K562 (cell line): ENCODE data around the gene TAF3. TPM values are rescaled to one million over a fixed set of nuclear protein-coding genes. Genes with fewer than 3 reads are reported as not detected.
A peak's percentile ranks its signal among the peaks of the same experiment; 100 is the strongest.

Experiments
- CBFB ChIP-seq: sonication (generic); formaldehyde crosslinking; IDR thresholded peaks from 2 replicates; pipeline ENCODE4 v1.4.0; 2020; ENCODE audit warnings: mild to moderate bottlenecking, missing genetic modification reagents
- CEBPG ChIP-seq, 3 experiments: fragments of 200-800 bp in 1 of 3; sonication (Bioruptor generic) in 1 of 3; sonication (generic) in 1 of 3; formaldehyde crosslinking in 1 of 3; IDR thresholded peaks in 2 of 3; conservative IDR thresholded peaks in 1 of 3; 2 replicates each; pipeline versions ENCODE4 v1.6.1 to v1.8.0; 2016 to 2022; ENCODE audit warnings: missing compliant biosample characterization in 2 of 3, missing genetic modification characterization in 2 of 3, mild to moderate bottlenecking in 1 of 3, missing genetic modification reagents in 1 of 3
- CSDE1 ChIP-seq, 2 experiments: fragments of 450-650 bp; IDR thresholded peaks; 2 replicates each; pipeline ENCODE4 v1.6.1; 2016; ENCODE audit warnings: mild to moderate bottlenecking in 1 of 2
- ETV6 ChIP-seq, 3 experiments: fragments of 150-350 bp in 1 of 3; sonication (generic) in 1 of 3; formaldehyde crosslinking in 1 of 3; IDR thresholded peaks; 2 replicates each; pipeline versions ENCODE4 v1.6.1 to v1.8.0; 2014 to 2022; ENCODE audit warnings: borderline replicate concordance in 2 of 3, low read depth in 2 of 3, antibody characterized with exemption in 1 of 3, low read length in 1 of 3, mild to moderate bottlenecking in 1 of 3, missing genetic modification reagents in 1 of 3
- GATAD2B ChIP-seq: fragments of 450-650 bp; IDR thresholded peaks from 2 replicates; pipeline ENCODE4 v1.6.1; 2017; ENCODE audit warnings: mild to moderate bottlenecking, borderline replicate concordance
- HOMEZ ChIP-seq: fragments of 250-450 bp; sonication (Bioruptor Pico); IDR thresholded peaks from 2 replicates; pipeline ENCODE4 v1.4.0; 2020; ENCODE audit warnings: mild to moderate bottlenecking, moderate library complexity
- LCOR ChIP-seq: sonication (generic); formaldehyde crosslinking; IDR thresholded peaks from 2 replicates; pipeline ENCODE4 v1.8.0; 2022; ENCODE audit warnings: mild to moderate bottlenecking, missing genetic modification reagents
- MCM2 ChIP-seq: fragments of 450-650 bp; IDR thresholded peaks from 2 replicates; pipeline ENCODE4 v1.6.1; 2017; ENCODE audit warnings: low read depth, mild to moderate bottlenecking
- MTA2 ChIP-seq: fragments of 450-650 bp; IDR thresholded peaks from 2 replicates; pipeline ENCODE4 v1.6.1; 2016; ENCODE audit warnings: low read depth
- NFE2 ChIP-seq: IDR thresholded peaks from 2 replicates; pipeline ENCODE4 v1.6.1; 2014; ENCODE audit warnings: antibody characterized with exemption, low read depth
- NR2C1 ChIP-seq, 2 experiments: fragments of 450-650 bp; IDR thresholded peaks; 2 replicates each; pipeline ENCODE4 v1.6.1; 2017; ENCODE audit warnings: mild to moderate bottlenecking in 2 of 2, antibody characterized with exemption in 1 of 2, inconsistent platforms in 1 of 2, missing compliant biosample characterization in 1 of 2, missing genetic modification characterization in 1 of 2
- POLR2AphosphoS2 ChIP-seq: IDR thresholded peaks from 2 replicates; pipeline ENCODE4 v1.6.1; 2012; ENCODE audit warnings: low read length, improper control_type of control experiment
- RBM22 ChIP-seq: fragments of 200-400 bp; formaldehyde crosslinking; IDR thresholded peaks from 2 replicates; pipeline ENCODE4 v1.6.1; 2018; ENCODE audit warnings: low read length, low read depth; ENCODE audit not compliant: poor library complexity, severe bottlenecking
- RFX5 ChIP-seq: IDR thresholded peaks from 2 replicates; pipeline ENCODE4 v1.6.1; 2011; ENCODE audit warnings: low read depth, mild to moderate bottlenecking, improper control_type of control experiment, low read length
- SMAD3 ChIP-seq: fragments of 450-650 bp; formaldehyde crosslinking; conservative IDR thresholded peaks from 2 replicates; pipeline ENCODE4 v1.4.0; 2020; ENCODE audit warnings: mild to moderate bottlenecking
- SRSF7 ChIP-seq: fragments of 200-400 bp; formaldehyde crosslinking; optimal IDR thresholded peaks from 2 replicates; pipeline ENCODE3; 2017; ENCODE audit warnings: mild to moderate bottlenecking, low read depth, low read length
- TBL1XR1 ChIP-seq, 2 experiments: IDR thresholded peaks; 2 replicates each; pipeline ENCODE4 v1.6.1; 2012; ENCODE audit warnings: improper control_type of control experiment in 2 of 2, low read length in 2 of 2, mild to moderate bottlenecking in 1 of 2
- THRB ChIP-seq: fragments of 450-650 bp; formaldehyde crosslinking; conservative IDR thresholded peaks from 2 replicates; pipeline ENCODE4 v1.4.0; 2022; ENCODE audit warnings: mild to moderate bottlenecking, missing genetic modification characterization
- USF2 ChIP-seq: sonication (generic); formaldehyde crosslinking; IDR thresholded peaks from 2 replicates; pipeline ENCODE4 v1.5.0; 2020; ENCODE audit warnings: missing genetic modification reagents
- ZBTB5 ChIP-seq: fragments of 450-650 bp; IDR thresholded peaks from 2 replicates; pipeline ENCODE4 v1.6.1; 2017; ENCODE audit warnings: antibody characterized with exemption
- ZNF224 ChIP-seq: sonication (generic); formaldehyde crosslinking; IDR thresholded peaks from 2 replicates; pipeline ENCODE4 v1.8.0; 2022; ENCODE audit warnings: mild to moderate bottlenecking, missing genetic modification reagents
- ZNF507 ChIP-seq: conservative IDR thresholded peaks from 2 replicates; pipeline ENCODE4 v1.6.1; 2017; ENCODE audit warnings: missing genetic modification characterization, missing compliant biosample characterization
- polyA plus RNA-seq, 8 experiments: library from polyadenylated mRNA; depleted of rRNA in 4 of 8; stranded (reverse) in 5 of 8; unstranded in 3 of 8; fragments of >200 nt; fragmentation: Nextera tagmentation in 2 of 8; fragmentation: Illumina TruSeq in 1 of 8; extraction: Ambion mirVana in 2 of 8; extraction: Trizol in 1 of 8; gene quantifications; 2 replicates each; pipeline versions ENCODE4 v1.2.1 to v1.2.3, GENCODE V29; 2011 to 2014; ENCODE audit warnings: inconsistent platforms in 1 of 8, missing spikeins in 1 of 8
- total RNA-seq, 7 experiments: library from RNA; depleted of rRNA in 6 of 7; stranded (reverse); fragments of >200 nt in 6 of 7; fragmentation: Illumina TruSeq in 2 of 7; extraction: Trizol in 2 of 7; gene quantifications; 2 replicates each; pipeline versions ENCODE4 v1.2.1 to v1.2.3, GENCODE V29; 2011 to 2021; ENCODE audit warnings: low replicate concordance in 1 of 7

TAF3 gene
- total and polyA plus RNA-seq, 9 of the 15 experiments (the other 6 are each of a cell fraction or from before 2014, with no cell fraction given): 1.5 to 9.9 (median 4.1) TPM

GRCh38 chr10:7818295-7819120, at the start of gene TAF3 (continued):
- TF ChIP-seq ZBTB5 (no peak), CSDE1 (IDR thresholded peaks at IDR 0.05) (no peak), CBFB (no peak), USF2 (CRISPR knock-in tag) (no peak), POLR2AphosphoS2 (no peak), TBL1XR1 (IDR thresholded peaks at IDR 0.05; ENCODE audit: low read length in 2 of 2) (no peak), RFX5 (no peak), MTA2 (no peak), ZNF224 (CRISPR knock-in tag) (no peak), SRSF7 (no peak), HOMEZ (no peak), CEBPG (CRISPR knock-in tag; IDR thresholded peaks at IDR 0.05) (no peak), CEBPG (tag; conservative IDR thresholded peaks at IDR 0.05 in 1 of 2, IDR thresholded peaks at IDR 0.05 in 1 of 2) (no peak), MCM2 (no peak), ETV6 (IDR thresholded peaks at IDR 0.05; ENCODE audit: borderline replicate concordance in 1 of 2, low read depth in 2 of 2, low read length in 1 of 2) (no peak), ETV6 (CRISPR knock-in tag; IDR thresholded peaks at IDR 0.05; ENCODE audit: borderline replicate concordance) (no peak), LCOR (CRISPR knock-in tag) (no peak; the same call in 1 of the 2 replicates), GATAD2B (peak; percentile 75; the same call in 1 of the 2 replicates), SMAD3 (no peak), NR2C1 (IDR thresholded peaks at IDR 0.05) (no peak), NR2C1 (tag; IDR thresholded peaks at IDR 0.05) (no peak), ZNF507 (tag) (no peak), RBM22 (no peak), THRB (CRISPR knock-in tag) (no peak; the same call in 1 of the 2 replicates), NFE2 (no peak)
